Gastrocnemius medialis (tissue), 4 donors: ENCODE data around the gene CSTF3. TPM values are rescaled to one million over a fixed set of nuclear protein-coding genes. Genes with fewer than 3 reads are reported as not detected.

ENCODE experiments used
- ATAC-seq, 2 donors: fragments of 150-250 bp; one replicate each; pipeline ENCODE4 v1.9.1; 2016
- DNase-seq, 2 donors: peaks; one replicate each; pipeline ENCODE4 v3.0.0-alpha.2; 2019
- H3K27ac ChIP-seq, 4 donors: fragments of 200-600 bp; sonication (generic); 1 replicate in 1 of 4; 2 replicates in 3 of 4; pipeline ENCODE4 v1.5.1; 2016 to 2018; ENCODE audit warnings: mild to moderate bottlenecking in 2 of 4, moderate library complexity in 1 of 4
- H3K27me3 ChIP-seq, 3 donors: fragments of 200-600 bp; sonication (generic) in 2 of 3; 1 replicate in 1 of 3; 2 replicates in 2 of 3; pipeline versions ENCODE4 v1.5.1 to v1.6.0; 2016 to 2019; ENCODE audit warnings: mild to moderate bottlenecking in 1 of 3, moderate library complexity in 1 of 3
- H3K36me3 ChIP-seq, 2 donors: fragments of 200-600 bp; sonication (generic) in 1 of 2; one replicate each; pipeline ENCODE4 v1.5.1; 2017 to 2018
- H3K4me1 ChIP-seq, 2 donors: fragments of 200-600 bp; sonication (generic) in 1 of 2; one replicate each; pipeline ENCODE4 v1.5.1; 2016 to 2017; ENCODE audit warnings: mild to moderate bottlenecking in 2 of 2
- H3K4me3 ChIP-seq, 4 donors: fragments of 200-600 bp; sonication (generic) in 3 of 4; 1 replicate in 1 of 4; 2 replicates in 3 of 4; pipeline ENCODE4 v1.5.1; 2016 to 2019; ENCODE audit warnings: mild to moderate bottlenecking in 2 of 4
- H3K9me3 ChIP-seq, 3 donors: fragments of 200-600 bp; sonication (generic) in 2 of 3; 1 replicate in 1 of 3; 2 replicates in 2 of 3; pipeline ENCODE4 v1.5.1; 2016 to 2019
- POLR2A ChIP-seq, 2 donors: fragments of 450-650 bp; IDR thresholded peaks; one replicate each; pipeline ENCODE4 v1.6.1; 2017; ENCODE audit warnings: antibody characterized with exemption in 2 of 2, mild to moderate bottlenecking in 2 of 2, moderate library complexity in 2 of 2
- in situ Hi-C, 4 donors: fragments of 200-750 bp; cut with MboI; loops; one replicate each; pipeline versions ENCODE4 v1.15.0 to v1.8.0; 2017; ENCODE audit warnings: low sequenced_read_pairs in 4 of 4
- intact Hi-C: fragments of 100-400 bp; cut with DNase I; formaldehyde crosslinking; loops from one replicate; pipeline ENCODE4 v1.15.1; 2023; ENCODE audit warnings: low total_unique reads
- total RNA-seq, 4 donors: library from RNA; depleted of rRNA; stranded (reverse); fragments of >200 nt; gene quantifications; one replicate each; pipeline versions ENCODE4 v1.1.0 to v1.2.3, GENCODE V29; 2016
- TF ChIP-seq, protein P1 (sequence below), 5 experiments: fragments of 450-650 bp in 3 of 5; fragments of 200-600 bp in 2 of 5; sonication (generic) in 2 of 5; IDR thresholded peaks in 4 of 5; conservative IDR thresholded peaks in 1 of 5; 1 replicate in 4 of 5; 2 replicates in 1 of 5; pipeline ENCODE4 v1.5.1; 2016 to 2019; ENCODE audit warnings: antibody characterized with exemption in 5 of 5, mild to moderate bottlenecking in 3 of 5, moderate library complexity in 3 of 5

The CSTF3 gene
- total RNA-seq, 4 donors from 2014 or later = 3.3 to 9.5 (median 6.1) TPM

DNA sequence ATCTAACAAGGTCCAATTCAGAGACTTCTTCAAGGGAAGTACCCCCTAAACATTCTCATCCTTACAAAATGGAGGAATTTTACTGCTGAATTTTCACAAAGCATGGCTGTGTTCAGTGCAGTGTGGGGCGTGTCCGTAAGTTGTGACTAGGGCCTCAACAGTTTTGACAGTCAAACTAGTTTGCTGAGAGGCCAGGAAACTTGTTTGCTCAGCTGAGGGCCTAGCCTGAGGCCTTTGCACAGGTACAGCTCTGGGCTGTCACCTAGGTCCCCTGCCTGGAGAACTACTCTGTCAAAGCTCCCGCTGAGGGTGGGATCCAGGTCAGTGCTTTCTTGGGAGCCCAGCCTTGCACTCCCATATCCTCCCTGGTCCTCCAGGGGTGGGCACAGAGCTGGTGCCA lies 94.0 kb downstream of the CSTF3 start:
- H3K9me3 ChIP-seq = no peaks in the 10 kb centered on the region
- no peak overlapping the region for H3K4me3 ChIP-seq
- DNase-seq (no peak), ATAC-seq (no peak)
- TF ChIP-seq, protein P1, sequence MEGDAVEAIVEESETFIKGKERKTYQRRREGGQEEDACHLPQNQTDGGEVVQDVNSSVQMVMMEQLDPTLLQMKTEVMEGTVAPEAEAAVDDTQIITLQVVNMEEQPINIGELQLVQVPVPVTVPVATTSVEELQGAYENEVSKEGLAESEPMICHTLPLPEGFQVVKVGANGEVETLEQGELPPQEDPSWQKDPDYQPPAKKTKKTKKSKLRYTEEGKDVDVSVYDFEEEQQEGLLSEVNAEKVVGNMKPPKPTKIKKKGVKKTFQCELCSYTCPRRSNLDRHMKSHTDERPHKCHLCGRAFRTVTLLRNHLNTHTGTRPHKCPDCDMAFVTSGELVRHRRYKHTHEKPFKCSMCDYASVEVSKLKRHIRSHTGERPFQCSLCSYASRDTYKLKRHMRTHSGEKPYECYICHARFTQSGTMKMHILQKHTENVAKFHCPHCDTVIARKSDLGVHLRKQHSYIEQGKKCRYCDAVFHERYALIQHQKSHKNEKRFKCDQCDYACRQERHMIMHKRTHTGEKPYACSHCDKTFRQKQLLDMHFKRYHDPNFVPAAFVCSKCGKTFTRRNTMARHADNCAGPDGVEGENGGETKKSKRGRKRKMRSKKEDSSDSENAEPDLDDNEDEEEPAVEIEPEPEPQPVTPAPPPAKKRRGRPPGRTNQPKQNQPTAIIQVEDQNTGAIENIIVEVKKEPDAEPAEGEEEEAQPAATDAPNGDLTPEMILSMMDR (IDR thresholded peaks at IDR 0.05 in 4 of 5, conservative IDR thresholded peaks at IDR 0.05 in 1 of 5) = no peak
- no peak for TF ChIP-seq POLR2A (IDR thresholded peaks at IDR 0.05)
- no peak overlapping the region for H3K27ac ChIP-seq
- peaks cover 0 to 6% of the 10 kb centered on the region in 2 donors for H3K4me1 ChIP-seq
- intact Hi-C loops (no loop called here), in situ Hi-C loops (loop anchor here in 1 of 4 donors (10.0 kb wide), 1 partner anchor 112 kb away; no protein-coding TSS in a partner anchor)
- H3K36me3 ChIP-seq = peaks cover 0 to 59% of the 10 kb centered on the region in 2 donors
- H3K27me3 ChIP-seq = no peaks in the 10 kb centered on the region

DNA sequence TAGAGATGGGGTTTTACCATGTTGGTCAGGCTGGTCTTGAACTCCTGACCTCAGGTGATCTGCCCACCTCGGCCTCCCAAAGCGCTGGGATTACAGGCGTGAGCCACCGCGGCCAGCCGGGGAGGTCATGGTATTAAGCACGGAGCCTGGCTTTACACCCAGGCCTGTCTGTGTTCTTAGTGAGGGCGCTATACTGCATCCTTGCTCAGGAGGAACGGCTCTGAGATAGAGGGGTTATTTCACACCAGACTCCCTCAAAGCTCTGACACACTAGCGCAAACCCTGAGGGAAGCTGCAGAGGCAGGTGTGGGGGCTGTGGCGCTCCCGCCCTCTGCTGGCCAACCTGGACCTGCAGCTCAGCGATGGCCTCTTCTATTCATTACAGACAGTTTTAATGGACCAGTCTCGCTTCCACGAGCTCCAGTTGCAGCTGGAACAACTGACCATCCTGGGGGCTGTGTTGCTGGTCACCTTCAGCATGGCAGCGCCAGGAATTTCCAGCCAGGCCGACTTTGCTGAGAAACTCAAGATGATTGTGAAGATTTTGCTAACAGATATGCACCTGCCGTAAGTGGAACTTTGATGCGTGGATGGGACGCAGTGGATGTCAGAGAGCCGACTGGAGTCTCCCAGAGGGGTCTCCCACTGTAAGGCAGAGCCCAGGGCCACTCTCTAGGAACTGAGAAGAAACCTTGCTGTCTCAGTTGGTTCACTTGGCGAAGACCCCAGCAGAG lies 95.7 kb downstream of the CSTF3 start:
- intact Hi-C loops (loop anchor here (1.0 kb wide), 1 partner anchor 105 kb away; no protein-coding TSS in a partner anchor), in situ Hi-C loops (loop anchor here in 1 of 4 donors (10.0 kb wide), 1 partner anchor 111 kb away; no protein-coding TSS in a partner anchor)
- Histone ChIP-seq H3K27ac (no peak overlapping the region), H3K4me3 (no peak overlapping the region), H3K36me3 (peaks cover 0 to 59% of the 10 kb centered on the region in 2 donors), H3K27me3 (no peaks in the 10 kb centered on the region), H3K9me3 (no peaks in the 10 kb centered on the region), H3K4me1 (peaks cover 0 to 6% of the 10 kb centered on the region in 2 donors)
- peak; percentile 7 to 39 for DNase-seq
- peak; percentile 62 to 71 for ATAC-seq
- TF ChIP-seq POLR2A (IDR thresholded peaks at IDR 0.05) = no peak
- TF ChIP-seq, protein P1 (IDR thresholded peaks at IDR 0.05 in 4 of 5, conservative IDR thresholded peaks at IDR 0.05 in 1 of 5) = peak; percentile 62 to 86 (median 83)

DNA sequence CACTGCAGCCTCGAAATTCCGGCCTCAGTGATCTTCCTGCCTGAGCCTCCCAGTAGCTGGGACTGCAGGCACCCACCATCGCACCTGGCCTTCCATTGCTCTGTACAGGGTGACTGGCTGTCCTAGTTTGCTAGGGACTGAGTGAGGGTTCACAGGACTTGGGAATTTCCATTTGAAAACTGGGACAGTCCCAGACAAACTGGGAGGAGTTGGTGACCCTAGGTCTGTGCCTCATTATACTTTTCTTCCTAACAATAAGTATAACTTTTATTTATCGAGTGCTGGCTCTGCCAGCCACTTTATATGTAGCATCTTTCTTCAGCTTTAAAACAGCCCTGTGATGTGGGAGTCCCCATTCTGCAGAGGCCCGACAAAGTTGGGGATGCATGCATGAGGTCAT lies 96.4 kb downstream of the CSTF3 start:
- intact Hi-C loops = loop anchor here (1.0 kb wide), 1 partner anchor 105 kb away; no protein-coding TSS in a partner anchor
- Histone ChIP-seq H3K27ac (no peak overlapping the region), H3K9me3 (no peaks in the 10 kb centered on the region), H3K4me3 (no peak overlapping the region), H3K27me3 (no peaks in the 10 kb centered on the region), H3K4me1 (peaks cover 0 to 6% of the 10 kb centered on the region in 2 donors), H3K36me3 (peaks cover 0 to 57% of the 10 kb centered on the region in 2 donors)
- DNase-seq (no peak), ATAC-seq (no peak)
- TF ChIP-seq, protein P1 (IDR thresholded peaks at IDR 0.05 in 4 of 5, conservative IDR thresholded peaks at IDR 0.05 in 1 of 5) = no peak
- no peak for TF ChIP-seq POLR2A (IDR thresholded peaks at IDR 0.05)
- in situ Hi-C loops = loop anchor here (5.0 to 10.0 kb wide), 2 partner anchors 108 to 110 kb away; no protein-coding TSS in a partner anchor

DNA sequence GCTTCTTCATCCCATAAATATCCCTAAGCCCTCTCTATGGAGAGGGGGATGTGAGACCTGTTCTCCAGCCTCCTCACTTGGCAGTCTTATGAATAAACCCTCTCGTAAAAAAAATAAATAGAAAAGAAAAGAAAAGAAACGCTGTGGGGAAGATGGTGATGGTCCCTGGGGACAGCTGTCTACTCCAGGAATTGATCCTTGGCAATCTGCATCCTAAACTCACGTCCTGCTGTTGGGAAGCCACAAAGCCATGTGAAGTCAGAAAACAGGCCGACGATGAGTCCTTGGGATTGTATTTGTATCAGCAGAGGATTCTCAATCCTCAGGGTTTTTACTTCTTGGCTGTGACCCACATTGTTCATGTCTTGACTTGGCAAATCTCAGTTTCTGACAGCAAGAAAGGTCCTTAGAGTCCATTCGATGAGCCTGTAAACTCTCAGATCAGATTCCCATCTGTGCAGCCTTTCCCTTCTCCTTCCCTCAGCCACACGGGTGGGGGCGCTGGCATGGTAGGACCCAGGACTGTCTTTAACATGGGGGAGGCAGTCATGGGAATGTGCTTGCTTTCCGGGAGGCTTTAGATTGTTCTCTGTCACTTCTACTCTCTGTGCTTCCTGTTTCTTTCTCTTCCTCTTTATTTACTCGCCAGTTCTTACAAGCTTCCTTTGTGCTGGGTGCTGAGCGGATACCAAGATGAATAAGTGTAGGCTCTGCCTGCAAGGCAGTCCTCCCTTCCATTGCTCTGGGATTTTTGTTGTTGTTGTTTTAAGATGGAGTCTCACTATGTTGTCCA lies 97.1 kb downstream of the CSTF3 start:
- no peaks in the 10 kb centered on the region for H3K27me3 ChIP-seq
- intact Hi-C loops (no loop called here), in situ Hi-C loops (loop anchor here (5.0 to 10.0 kb wide), 2 partner anchors 107 to 109 kb away; no protein-coding TSS in a partner anchor)
- no peak for ATAC-seq
- H3K27ac ChIP-seq = peak overlapping the region in 1 of 4 donors; percentile 13
- no peak for DNase-seq
- H3K4me1 ChIP-seq = peaks cover 0 to 6% of the 10 kb centered on the region in 2 donors
- TF ChIP-seq, protein P1 (IDR thresholded peaks at IDR 0.05 in 4 of 5, conservative IDR thresholded peaks at IDR 0.05 in 1 of 5) = no peak
- TF ChIP-seq POLR2A (IDR thresholded peaks at IDR 0.05) = no peak
- no peaks in the 10 kb centered on the region for H3K9me3 ChIP-seq
- H3K4me3 ChIP-seq = no peak overlapping the region
- H3K36me3 ChIP-seq = peaks cover 0 to 56% of the 10 kb centered on the region in 2 donors
